Stimulated activated naive CD8-positive, alpha-beta T cell treated with anti-CD3 and anti-CD28 coated beads, Interleukin-15, amount 100 ng/mL, for 72 hours (primary cell): Measurements from ENCODE around the gene CCNO.

ENCODE experiments used
- ATAC-seq: fragments of 150-1000 bp; cut with Tn5 transposase; 2 replicates; pipeline ENCODE4 v1.10.0; 2021; ENCODE audit warnings: mild to moderate bottlenecking, moderate library complexity
- DNase-seq, 2 donors: peaks; one replicate each; pipeline ENCODE4 v3.0.0; 2021 to 2022
- H3K27ac Mint-ChIP-seq, 2 donors: one replicate each; pipeline ENCODE4 v1.8.0; 2022; ENCODE audit warnings: mild to moderate bottlenecking in 2 of 2, mixed read lengths in 2 of 2, moderate library complexity in 2 of 2
- H3K27me3 Mint-ChIP-seq: one replicate; pipeline ENCODE4 v1.8.0; 2022; ENCODE audit warnings: mixed read lengths
- H3K4me1 Mint-ChIP-seq: one replicate; pipeline ENCODE4 v1.8.0; 2022; ENCODE audit warnings: mild to moderate bottlenecking, mixed read lengths
- H3K4me3 Mint-ChIP-seq, 2 donors: one replicate each; pipeline ENCODE4 v1.8.0; 2022; ENCODE audit warnings: mild to moderate bottlenecking in 2 of 2, mixed read lengths in 2 of 2, moderate library complexity in 1 of 2
- H3K9me3 Mint-ChIP-seq, 2 donors: one replicate each; pipeline ENCODE4 v1.8.0; 2022; ENCODE audit warnings: mixed read lengths in 2 of 2

The CCNO gene

DNA sequence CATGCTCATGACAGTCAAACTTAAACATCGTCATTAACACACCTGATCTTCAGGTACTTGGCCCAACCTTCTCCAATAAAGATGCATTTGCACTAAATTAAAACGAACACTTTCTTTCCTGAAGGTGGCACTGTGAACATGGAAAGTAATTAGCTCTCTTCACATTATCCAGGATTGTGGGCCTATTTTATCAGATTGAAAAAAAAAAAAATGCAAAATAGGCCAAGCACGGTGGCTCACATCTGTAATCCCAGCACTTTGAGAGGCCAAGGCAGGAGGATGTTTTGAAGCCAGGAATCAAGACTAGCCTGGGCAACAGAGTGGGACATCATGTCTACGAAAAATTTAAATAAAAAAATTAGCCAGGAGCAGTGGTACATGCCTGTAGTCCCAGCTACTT, 46.0 kb downstream of the CCNO start:
- H3K4me3 Mint-ChIP-seq: no peak overlapping the region
- H3K9me3 Mint-ChIP-seq: no peaks in the 10 kb centered on the region
- H3K27me3 Mint-ChIP-seq: peaks cover 66% of the 10 kb centered on the region
- ATAC-seq (no peak), DNase-seq (no peak)
- no peak overlapping the region for H3K27ac Mint-ChIP-seq
- no peaks in the 10 kb centered on the region for H3K4me1 Mint-ChIP-seq
